MM.1S (cell line): ENCODE measurements around the gene RNASEH1.

ENCODE experiments used
- CTCF ChIP-seq: fragments of 300-600 bp; sonication (generic); IDR thresholded peaks from 2 replicates; pipeline ENCODE4 v1.5.1; 2016; ENCODE audit warnings: antibody characterized with exemption, low read length, mixed read lengths
- EZH2 ChIP-seq: fragments of 300-600 bp; sonication (generic); optimal IDR thresholded peaks from 2 replicates; pipeline ENCODE3; 2017; ENCODE audit warnings: low read depth, mild to moderate bottlenecking, antibody characterized with exemption, low read length, mixed read lengths

DNA sequence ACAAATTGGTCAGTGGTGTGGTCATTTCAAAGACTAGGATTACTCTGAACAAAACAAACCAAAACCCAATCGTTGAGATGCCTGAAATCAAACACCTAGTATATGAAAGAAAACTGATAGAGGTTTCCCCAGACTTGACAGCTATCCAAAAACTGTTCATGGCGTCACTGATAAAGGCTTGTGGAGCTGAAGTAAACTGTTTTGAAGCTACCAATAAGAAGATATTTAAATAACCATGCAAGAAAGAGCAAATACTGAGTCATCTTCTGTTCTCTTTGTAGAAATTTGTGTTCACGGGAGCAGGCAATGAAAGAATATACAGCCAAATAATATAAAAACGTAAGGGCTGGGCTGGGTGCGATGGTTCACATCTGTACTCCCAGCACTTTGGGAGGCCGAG is 29.3 kb upstream of the RNASEH1 start:
- no peak for TF ChIP-seq CTCF
- no peak for TF ChIP-seq EZH2
